Erythroblast (primary cell): ENCODE results near the gene CD74.

Experiments
- GATA1 ChIP-seq: IDR thresholded peaks from 2 replicates; pipeline ENCODE4 v1.6.1; 2011; ENCODE audit warnings: low read depth, mild to moderate bottlenecking, control low read depth, low read length, moderate library complexity
- POLR2A ChIP-seq: IDR thresholded peaks from 2 replicates; pipeline ENCODE4 v1.6.1; 2011; ENCODE audit warnings: mild to moderate bottlenecking, low read length

GRCh38 chr5:150389531-150390266 is 23.0 kb downstream of the CD74 start:
- TF ChIP-seq POLR2A = no peak
- TF ChIP-seq GATA1 = no peak
